Uterus (tissue), 4 donors: Measurements from ENCODE around the gene JUN. TPM values are rescaled to one million over a fixed set of nuclear protein-coding genes. Genes with fewer than 3 reads are reported as not detected.
A peak's percentile ranks its signal among the peaks of the same experiment; 100 is the strongest.

ENCODE experiments used
- DNase-seq, 2 donors: peaks; one replicate each; pipeline ENCODE4 v3.0.0-alpha.2; 2019 to 2020
- H3K27ac ChIP-seq, 2 donors: fragments of 200-600 bp; sonication (generic); 1 replicate in 1 of 2; 2 replicates in 1 of 2; pipeline ENCODE4 v1.5.1; 2016 to 2018
- H3K27me3 ChIP-seq, 2 donors: fragments of 200-600 bp; sonication (generic); one replicate each; pipeline ENCODE4 v1.5.1; 2018 to 2019; ENCODE audit warnings: control low read depth in 1 of 2
- H3K36me3 ChIP-seq, 2 donors: fragments of 200-600 bp; sonication (generic); one replicate each; pipeline ENCODE4 v1.5.1; 2019; ENCODE audit warnings: control low read depth in 1 of 2
- H3K4me1 ChIP-seq, 2 donors: fragments of 200-600 bp; sonication (generic); one replicate each; pipeline ENCODE4 v1.5.1; 2018 to 2019; ENCODE audit warnings: control low read depth in 1 of 2
- H3K4me3 ChIP-seq, 2 donors: fragments of 200-600 bp; sonication (generic); 1 replicate in 1 of 2; 2 replicates in 1 of 2; pipeline ENCODE4 v1.5.1; 2018 to 2019; ENCODE audit warnings: mild to moderate bottlenecking in 1 of 2
- H3K9me3 ChIP-seq, 2 donors: fragments of 200-600 bp; sonication (generic); one replicate each; pipeline ENCODE4 v1.5.1; 2019; ENCODE audit warnings: control low read depth in 1 of 2
- POLR2A ChIP-seq, 2 donors: fragments of 450-650 bp; IDR thresholded peaks; one replicate each; pipeline ENCODE4 v1.6.1; 2016; ENCODE audit warnings: antibody characterized with exemption in 2 of 2, mild to moderate bottlenecking in 1 of 2, moderate library complexity in 1 of 2
- intact Hi-C: fragments of 100-400 bp; cut with DNase I; formaldehyde crosslinking; loops from one replicate; pipeline ENCODE4 v1.15.1; 2023; ENCODE audit warnings: low total_unique reads
- total RNA-seq, 4 donors: library from RNA; depleted of rRNA in 3 of 4; stranded (reverse); fragments of >200 nt in 3 of 4; gene quantifications; one replicate each; pipeline versions ENCODE4 v1.1.0 to v1.2.4, GENCODE V29; 2014 to 2023
- TF ChIP-seq, protein P1 (sequence below), 4 experiments: fragments of 200-600 bp in 2 of 4; fragments of 450-650 bp in 2 of 4; sonication (generic) in 2 of 4; IDR thresholded peaks; one replicate each; pipeline ENCODE4 v1.5.1; 2016 to 2019; ENCODE audit warnings: antibody characterized with exemption in 4 of 4, mild to moderate bottlenecking in 2 of 4, moderate library complexity in 1 of 4
- donor health status: DM: yes; HTN: yes; CAD: no.

The JUN gene
- total RNA-seq, 4 donors from 2014 or later: 154 to 246 (median 239) TPM

GRCh38 chr1:58816747-58817221, 32.9 kb upstream of the JUN start:
- Histone ChIP-seq H3K36me3 (no peaks in the 10 kb centered on the region), H3K27ac (peak overlapping the region; percentile 93 to 95), H3K27me3 (no peaks in the 10 kb centered on the region), H3K9me3 (no peaks in the 10 kb centered on the region), H3K4me1 (no peaks in the 10 kb centered on the region), H3K4me3 (peak overlapping the region; percentile 58 to 69)
- DNase-seq: no peak
- intact Hi-C loops: no loop called here
- no peak for TF ChIP-seq POLR2A (IDR thresholded peaks at IDR 0.05)
- TF ChIP-seq, protein P1, sequence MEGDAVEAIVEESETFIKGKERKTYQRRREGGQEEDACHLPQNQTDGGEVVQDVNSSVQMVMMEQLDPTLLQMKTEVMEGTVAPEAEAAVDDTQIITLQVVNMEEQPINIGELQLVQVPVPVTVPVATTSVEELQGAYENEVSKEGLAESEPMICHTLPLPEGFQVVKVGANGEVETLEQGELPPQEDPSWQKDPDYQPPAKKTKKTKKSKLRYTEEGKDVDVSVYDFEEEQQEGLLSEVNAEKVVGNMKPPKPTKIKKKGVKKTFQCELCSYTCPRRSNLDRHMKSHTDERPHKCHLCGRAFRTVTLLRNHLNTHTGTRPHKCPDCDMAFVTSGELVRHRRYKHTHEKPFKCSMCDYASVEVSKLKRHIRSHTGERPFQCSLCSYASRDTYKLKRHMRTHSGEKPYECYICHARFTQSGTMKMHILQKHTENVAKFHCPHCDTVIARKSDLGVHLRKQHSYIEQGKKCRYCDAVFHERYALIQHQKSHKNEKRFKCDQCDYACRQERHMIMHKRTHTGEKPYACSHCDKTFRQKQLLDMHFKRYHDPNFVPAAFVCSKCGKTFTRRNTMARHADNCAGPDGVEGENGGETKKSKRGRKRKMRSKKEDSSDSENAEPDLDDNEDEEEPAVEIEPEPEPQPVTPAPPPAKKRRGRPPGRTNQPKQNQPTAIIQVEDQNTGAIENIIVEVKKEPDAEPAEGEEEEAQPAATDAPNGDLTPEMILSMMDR (IDR thresholded peaks at IDR 0.05): no peak

GRCh38 chr1:58816072-58816746, 32.4 kb upstream of the JUN start:
- TF ChIP-seq, protein P1 (IDR thresholded peaks at IDR 0.05): peak in 3 of 4 experiments; percentile 4 to 12 (median 5)
- TF ChIP-seq POLR2A (IDR thresholded peaks at IDR 0.05): peak; percentile 36 to 54
- Histone ChIP-seq H3K27me3 (no peaks in the 10 kb centered on the region), H3K4me1 (no peaks in the 10 kb centered on the region), H3K9me3 (no peaks in the 10 kb centered on the region), H3K4me3 (peak overlapping the region; percentile 58 to 69), H3K36me3 (no peaks in the 10 kb centered on the region), H3K27ac (peak overlapping the region; percentile 93 to 95)
- DNase-seq: peak; percentile 87 to 90
- intact Hi-C loops: no loop called here

- Histone ChIP-seq H3K4me3 (peak overlapping the region; percentile 58 to 69), H3K36me3 (no peaks in the 10 kb centered on the region), H3K27ac (peak overlapping the region; percentile 93 to 95), H3K4me1 (no peaks in the 10 kb centered on the region), H3K27me3 (no peaks in the 10 kb centered on the region), H3K9me3 (no peaks in the 10 kb centered on the region)
- no peak for DNase-seq
- intact Hi-C loops: no loop called here
- TF ChIP-seq, protein P1 (IDR thresholded peaks at IDR 0.05): no peak
- no peak for TF ChIP-seq POLR2A (IDR thresholded peaks at IDR 0.05)
These were observed 31.8 kb upstream of the JUN start for GRCh38 chr1:58815686-58816071.

- Histone ChIP-seq H3K27me3 (no peaks in the 10 kb centered on the region), H3K4me3 (peak overlapping the region; percentile 58 to 69), H3K9me3 (no peaks in the 10 kb centered on the region), H3K27ac (peak overlapping the region; percentile 93 to 95), H3K36me3 (no peaks in the 10 kb centered on the region), H3K4me1 (no peaks in the 10 kb centered on the region)
- TF ChIP-seq, protein P1 (IDR thresholded peaks at IDR 0.05): no peak
- TF ChIP-seq POLR2A (IDR thresholded peaks at IDR 0.05): peak; percentile 24 to 34
- peak; percentile 85 to 86 for DNase-seq
- intact Hi-C loops: no loop called here
These were observed 31.3 kb upstream of the JUN start for GRCh38 chr1:58815069-58815685.
